ENCODE results near the gene CCDC178.

Gene CCDC178

GRCh38 chr18:33239298-33239697, 201.2 kb downstream of the CCDC178 start:
- ChIA-PET CTCF (no interaction called here), POLR2A (no interaction called here)
- H3K27me3 ChIP-seq (replicated peaks in 2 of 5; ENCODE audit: control insufficient read depth in 4 of 5, insufficient read depth in 5 of 5, low read length in 4 of 5): no peaks in the 10 kb centered on the region
- H3K36me3 ChIP-seq (ENCODE audit: control insufficient read depth in 4 of 4, insufficient read depth in 4 of 4, low read length in 3 of 4): no peaks in the 10 kb centered on the region
- DNase-seq: no peak
- H3K27ac ChIP-seq (ENCODE audit: insufficient read depth in 1 of 2, low read depth in 1 of 2, low read length in 2 of 2, poor library complexity in 1 of 2, severe bottlenecking in 2 of 2): no peak overlapping the region
- no CpG with 5 or more reads among the region's 1 CpG for WGBS (ENCODE audit: insufficient coverage)
- peaks cover 0 to 7% (median 2%) of the 10 kb centered on the region in 5 experiments for H3K9me3 ChIP-seq (ENCODE audit: control extremely low read depth in 1 of 5, control insufficient read depth in 4 of 5, insufficient read depth in 2 of 5, low read depth in 1 of 5, low read length in 4 of 5)
- H3K4me3 ChIP-seq (ENCODE audit: control insufficient read depth in 1 of 7, extremely low read depth in 1 of 7, insufficient read depth in 4 of 7, low read depth in 2 of 7, low read length in 6 of 7): no peak overlapping the region
- H3K4me1 ChIP-seq (ENCODE audit: control extremely low read depth in 1 of 4, control insufficient read depth in 4 of 4, insufficient read depth in 4 of 4, low read length in 3 of 4): no peaks in the 10 kb centered on the region

- no peak overlapping the region for H3K27ac ChIP-seq (ENCODE audit: insufficient read depth in 1 of 2, low read depth in 1 of 2, low read length in 2 of 2, poor library complexity in 1 of 2, severe bottlenecking in 2 of 2)
- DNase-seq: no peak
- no peaks in the 10 kb centered on the region for H3K36me3 ChIP-seq (ENCODE audit: control insufficient read depth in 4 of 4, insufficient read depth in 4 of 4, low read length in 3 of 4)
- H3K27me3 ChIP-seq (replicated peaks in 2 of 5; ENCODE audit: control insufficient read depth in 4 of 5, insufficient read depth in 5 of 5, low read length in 4 of 5): no peaks in the 10 kb centered on the region
- no peaks in the 10 kb centered on the region for H3K4me1 ChIP-seq (ENCODE audit: control extremely low read depth in 1 of 4, control insufficient read depth in 4 of 4, insufficient read depth in 4 of 4, low read length in 3 of 4)
- no peak overlapping the region for H3K4me3 ChIP-seq (ENCODE audit: control insufficient read depth in 1 of 7, extremely low read depth in 1 of 7, insufficient read depth in 4 of 7, low read depth in 2 of 7, low read length in 6 of 7)
- no peaks in the 10 kb centered on the region for H3K9me3 ChIP-seq (ENCODE audit: control extremely low read depth in 1 of 5, control insufficient read depth in 4 of 5, insufficient read depth in 2 of 5, low read depth in 1 of 5, low read length in 4 of 5)
- POLR2A ChIA-PET: no interaction called here
- CTCF ChIA-PET: interaction anchor here (0.5 to 1.6 kb wide), 6 partner anchors 9 to 35 kb away, joined by 3 to 9 read pairs (median 4); no protein-coding TSS in a partner anchor
These were observed 208.2 kb downstream of the CCDC178 start for GRCh38 chr18:33232318-33232626.

DNA sequence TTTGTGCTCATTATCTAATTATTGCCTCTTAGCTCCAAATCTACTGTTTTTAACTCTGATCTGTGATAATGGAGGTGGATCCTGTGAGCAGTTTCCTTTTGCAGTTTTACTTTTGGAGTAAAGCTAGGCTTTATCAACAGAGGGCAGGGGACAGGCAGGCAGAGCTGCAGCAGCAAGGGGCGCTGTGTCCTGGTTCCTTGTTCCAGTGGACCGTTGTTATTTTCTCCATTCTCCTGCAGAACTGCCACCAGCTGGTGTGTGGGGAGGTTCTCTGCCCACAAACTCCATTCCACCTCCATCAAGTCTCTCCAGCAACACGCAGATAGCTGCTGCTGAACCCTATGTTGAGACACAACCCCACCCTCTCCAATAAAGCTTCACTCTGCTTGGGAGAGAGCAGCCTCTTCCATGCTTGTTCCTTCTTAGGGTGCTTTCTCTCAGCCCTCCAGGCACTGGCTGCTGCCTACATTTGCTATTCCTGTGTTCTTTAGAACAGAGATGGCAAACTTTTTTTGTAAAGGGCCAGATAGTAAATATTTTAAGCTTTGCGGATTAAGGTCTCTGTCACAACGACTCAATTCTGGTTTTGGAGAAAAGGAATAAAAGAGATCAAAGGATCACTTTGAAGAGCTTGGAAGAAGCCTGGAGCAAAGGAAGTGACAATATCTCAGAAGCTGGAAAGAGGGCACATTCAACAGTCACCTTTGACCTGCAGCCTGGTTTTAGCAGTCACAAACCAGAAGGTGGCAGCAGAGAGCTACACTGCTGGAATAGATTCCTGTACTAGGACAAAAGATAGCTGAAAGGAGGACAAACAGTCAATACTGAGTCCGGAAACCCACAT, 208.8 kb downstream of the CCDC178 start:
- peak; percentile 37 to 64 (median 56) for DNase-seq
- POLR2A ChIA-PET: no interaction called here
- CTCF ChIA-PET: interaction anchor here (0.5 to 1.6 kb wide), 8 partner anchors 9 to 34 kb away, joined by 3 to 9 read pairs (median 4); no protein-coding TSS in a partner anchor
- Histone ChIP-seq H3K9me3 (ENCODE audit: control extremely low read depth in 1 of 5, control insufficient read depth in 4 of 5, insufficient read depth in 2 of 5, low read depth in 1 of 5, low read length in 4 of 5) (no peaks in the 10 kb centered on the region), H3K27me3 (replicated peaks in 2 of 5; ENCODE audit: control insufficient read depth in 4 of 5, insufficient read depth in 5 of 5, low read length in 4 of 5) (no peaks in the 10 kb centered on the region), H3K36me3 (ENCODE audit: control insufficient read depth in 4 of 4, insufficient read depth in 4 of 4, low read length in 3 of 4) (no peaks in the 10 kb centered on the region), H3K27ac (ENCODE audit: insufficient read depth in 1 of 2, low read depth in 1 of 2, low read length in 2 of 2, poor library complexity in 1 of 2, severe bottlenecking in 2 of 2) (no peak overlapping the region), H3K4me3 (ENCODE audit: control insufficient read depth in 1 of 7, extremely low read depth in 1 of 7, insufficient read depth in 4 of 7, low read depth in 2 of 7, low read length in 6 of 7) (no peak overlapping the region), H3K4me1 (ENCODE audit: control extremely low read depth in 1 of 4, control insufficient read depth in 4 of 4, insufficient read depth in 4 of 4, low read length in 3 of 4) (no peaks in the 10 kb centered on the region)
- 50% methylated on average over 3 of the region's 6 CpGs for WGBS (ENCODE audit: insufficient coverage)

GRCh38 chr18:33212363-33212762, 228.2 kb downstream of the CCDC178 start:
- CTCF ChIA-PET: interaction anchor here (1.2 to 2.5 kb wide), 3 partner anchors 9 to 20 kb away, joined by 3 to 9 read pairs (median 4); no protein-coding TSS in a partner anchor
- POLR2A ChIA-PET: no interaction called here
- H3K4me1 ChIP-seq (ENCODE audit: control extremely low read depth in 1 of 4, control insufficient read depth in 4 of 4, insufficient read depth in 4 of 4, low read length in 3 of 4): no peaks in the 10 kb centered on the region

GRCh38 chr18:33210575-33211189, 229.8 kb downstream of the CCDC178 start:
- DNase-seq: peak; percentile 3 to 36 (median 33)
- Histone ChIP-seq H3K4me1 (ENCODE audit: control extremely low read depth in 1 of 4, control insufficient read depth in 4 of 4, insufficient read depth in 4 of 4, low read length in 3 of 4) (no peaks in the 10 kb centered on the region), H3K36me3 (ENCODE audit: control insufficient read depth in 4 of 4, insufficient read depth in 4 of 4, low read length in 3 of 4) (no peaks in the 10 kb centered on the region), H3K4me3 (ENCODE audit: control insufficient read depth in 1 of 7, extremely low read depth in 1 of 7, insufficient read depth in 4 of 7, low read depth in 2 of 7, low read length in 6 of 7) (no peak overlapping the region), H3K27me3 (replicated peaks in 2 of 5; ENCODE audit: control insufficient read depth in 4 of 5, insufficient read depth in 5 of 5, low read length in 4 of 5) (peaks cover 0 to 2% (median 0%) of the 10 kb centered on the region in 5 experiments), H3K27ac (ENCODE audit: insufficient read depth in 1 of 2, low read depth in 1 of 2, low read length in 2 of 2, poor library complexity in 1 of 2, severe bottlenecking in 2 of 2) (no peak overlapping the region), H3K9me3 (ENCODE audit: control extremely low read depth in 1 of 5, control insufficient read depth in 4 of 5, insufficient read depth in 2 of 5, low read depth in 1 of 5, low read length in 4 of 5) (no peaks in the 10 kb centered on the region)
- WGBS (ENCODE audit: insufficient coverage): 0% methylated on average over 2 of the region's 6 CpGs
- ChIA-PET CTCF (interaction anchor here (2.5 kb wide), 1 partner anchor 21 kb away, joined by 9 read pairs; no protein-coding TSS in a partner anchor), POLR2A (no interaction called here)

More at GRCh38 chr18:33212363-33212762, 228.2 kb downstream of the CCDC178 start:
- WGBS (ENCODE audit: insufficient coverage): no CpG with 5 or more reads among the region's 2 CpGs
- Histone ChIP-seq H3K27me3 (replicated peaks in 2 of 5; ENCODE audit: control insufficient read depth in 4 of 5, insufficient read depth in 5 of 5, low read length in 4 of 5) (peaks cover 0 to 2% (median 0%) of the 10 kb centered on the region in 5 experiments), H3K27ac (ENCODE audit: insufficient read depth in 1 of 2, low read depth in 1 of 2, low read length in 2 of 2, poor library complexity in 1 of 2, severe bottlenecking in 2 of 2) (no peak overlapping the region), H3K36me3 (ENCODE audit: control insufficient read depth in 4 of 4, insufficient read depth in 4 of 4, low read length in 3 of 4) (no peaks in the 10 kb centered on the region), H3K9me3 (ENCODE audit: control extremely low read depth in 1 of 5, control insufficient read depth in 4 of 5, insufficient read depth in 2 of 5, low read depth in 1 of 5, low read length in 4 of 5) (no peaks in the 10 kb centered on the region), H3K4me3 (ENCODE audit: control insufficient read depth in 1 of 7, extremely low read depth in 1 of 7, insufficient read depth in 4 of 7, low read depth in 2 of 7, low read length in 6 of 7) (no peak overlapping the region)
- no peak for DNase-seq

GRCh38 chr18:33205777-33206176, 234.7 kb downstream of the CCDC178 start:
- ChIA-PET CTCF (interaction anchor here (1.2 to 1.5 kb wide), 2 partner anchors 12 to 24 kb away, joined by 3 read pairs; no protein-coding TSS in a partner anchor), POLR2A (no interaction called here)
- WGBS (ENCODE audit: insufficient coverage): 100% methylated on average over 1 of the region's 1 CpG
- no peak overlapping the region for H3K4me3 ChIP-seq (ENCODE audit: control insufficient read depth in 1 of 7, extremely low read depth in 1 of 7, insufficient read depth in 4 of 7, low read depth in 2 of 7, low read length in 6 of 7)
- no peaks in the 10 kb centered on the region for H3K36me3 ChIP-seq (ENCODE audit: control insufficient read depth in 4 of 4, insufficient read depth in 4 of 4, low read length in 3 of 4)
- no peaks in the 10 kb centered on the region for H3K27me3 ChIP-seq (replicated peaks in 2 of 5; ENCODE audit: control insufficient read depth in 4 of 5, insufficient read depth in 5 of 5, low read length in 4 of 5)
- no peak for DNase-seq
- no peaks in the 10 kb centered on the region for H3K4me1 ChIP-seq (ENCODE audit: control extremely low read depth in 1 of 4, control insufficient read depth in 4 of 4, insufficient read depth in 4 of 4, low read length in 3 of 4)
- no peaks in the 10 kb centered on the region for H3K9me3 ChIP-seq (ENCODE audit: control extremely low read depth in 1 of 5, control insufficient read depth in 4 of 5, insufficient read depth in 2 of 5, low read depth in 1 of 5, low read length in 4 of 5)
- H3K27ac ChIP-seq (ENCODE audit: insufficient read depth in 1 of 2, low read depth in 1 of 2, low read length in 2 of 2, poor library complexity in 1 of 2, severe bottlenecking in 2 of 2): no peak overlapping the region

- H3K36me3 ChIP-seq (ENCODE audit: control insufficient read depth in 4 of 4, insufficient read depth in 4 of 4, low read length in 3 of 4): no peaks in the 10 kb centered on the region
These were observed 239.0 kb downstream of the CCDC178 start for GRCh38 chr18:33201509-33201926.

More at GRCh38 chr18:33201509-33201926, 239.0 kb downstream of the CCDC178 start:
- Histone ChIP-seq H3K4me1 (ENCODE audit: control extremely low read depth in 1 of 4, control insufficient read depth in 4 of 4, insufficient read depth in 4 of 4, low read length in 3 of 4) (no peaks in the 10 kb centered on the region), H3K4me3 (ENCODE audit: control insufficient read depth in 1 of 7, extremely low read depth in 1 of 7, insufficient read depth in 4 of 7, low read depth in 2 of 7, low read length in 6 of 7) (no peak overlapping the region), H3K27ac (ENCODE audit: insufficient read depth in 1 of 2, low read depth in 1 of 2, low read length in 2 of 2, poor library complexity in 1 of 2, severe bottlenecking in 2 of 2) (no peak overlapping the region), H3K9me3 (ENCODE audit: control extremely low read depth in 1 of 5, control insufficient read depth in 4 of 5, insufficient read depth in 2 of 5, low read depth in 1 of 5, low read length in 4 of 5) (no peaks in the 10 kb centered on the region), H3K27me3 (replicated peaks in 2 of 5; ENCODE audit: control insufficient read depth in 4 of 5, insufficient read depth in 5 of 5, low read length in 4 of 5) (peaks cover 0 to 2% (median 0%) of the 10 kb centered on the region in 5 experiments)
- WGBS (ENCODE audit: insufficient coverage): 26% methylated on average over 5 of the region's 8 CpGs
- DNase-seq: peak in 2 of 3 donors; percentile 2 to 4
- ChIA-PET POLR2A (no interaction called here), CTCF (interaction anchor here (1.8 kb wide), 1 partner anchor 29 kb away, joined by 4 read pairs; no protein-coding TSS in a partner anchor)

Data from common myeloid progenitor, CD34-positive (primary cell).